GM10248 (cell line): ENCODE results near the gene LILRA5.

Source experiments
- CTCF ChIA-PET: fragments of 300-600 bp; sonication (Branson Sonifier 250); formaldehyde crosslinking; extraction: SDS; loops from one replicate; lab custom pipeline; 2021; ENCODE audit warnings: antibody characterized with exemption; lab: Yijun Ruan, JAX
- POLR2A ChIA-PET: fragments of 350-650 bp; sonication (Branson Sonifier 250); formaldehyde crosslinking; extraction: SDS; loops from one replicate; lab custom pipeline; 2020; ENCODE audit warnings: antibody characterized with exemption; lab: Yijun Ruan, JAX
- DNase-seq: peaks from one replicate; pipeline ENCODE4 v3.0.0; 2012; ENCODE audit errors: extremely low spot score
- TF ChIP-seq, protein P1 (sequence below): IDR thresholded peaks from 2 replicates; pipeline ENCODE4 v1.5.1; 2012; ENCODE audit warnings: mild to moderate bottlenecking, low read depth; ENCODE audit errors: extremely low read depth, missing control alignments, control extremely low read depth

The LILRA5 gene

DNA sequence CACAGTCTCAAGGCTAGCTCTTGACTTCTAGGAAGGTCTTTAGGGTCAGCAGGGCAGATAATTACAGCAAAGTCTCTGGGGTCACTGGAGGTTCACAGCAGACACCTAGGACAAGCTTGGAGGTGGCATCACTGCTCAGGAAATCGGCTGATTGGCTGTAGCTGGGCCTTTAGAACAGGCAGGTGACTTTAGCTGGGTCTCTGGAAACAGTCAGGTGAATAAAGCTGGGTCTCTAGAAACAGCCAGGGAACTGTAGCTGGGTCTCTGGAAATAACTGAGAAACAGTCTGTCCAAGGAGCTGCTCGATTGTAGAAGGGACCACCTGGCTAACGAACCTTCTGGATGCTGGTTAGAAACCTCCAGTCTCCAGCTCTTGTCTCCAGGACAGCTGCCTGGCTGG is 41.8 kb upstream of the LILRA5 start:
- ChIA-PET POLR2A (no interaction called here), CTCF (interaction anchor here (1.0 to 4.1 kb wide), 7 partner anchors 9 to 53 kb away, joined by 3 to 31 read pairs (median 3); partner anchors contain the start of gene LAIR1)
- no peak for DNase-seq
- TF ChIP-seq, protein P1, sequence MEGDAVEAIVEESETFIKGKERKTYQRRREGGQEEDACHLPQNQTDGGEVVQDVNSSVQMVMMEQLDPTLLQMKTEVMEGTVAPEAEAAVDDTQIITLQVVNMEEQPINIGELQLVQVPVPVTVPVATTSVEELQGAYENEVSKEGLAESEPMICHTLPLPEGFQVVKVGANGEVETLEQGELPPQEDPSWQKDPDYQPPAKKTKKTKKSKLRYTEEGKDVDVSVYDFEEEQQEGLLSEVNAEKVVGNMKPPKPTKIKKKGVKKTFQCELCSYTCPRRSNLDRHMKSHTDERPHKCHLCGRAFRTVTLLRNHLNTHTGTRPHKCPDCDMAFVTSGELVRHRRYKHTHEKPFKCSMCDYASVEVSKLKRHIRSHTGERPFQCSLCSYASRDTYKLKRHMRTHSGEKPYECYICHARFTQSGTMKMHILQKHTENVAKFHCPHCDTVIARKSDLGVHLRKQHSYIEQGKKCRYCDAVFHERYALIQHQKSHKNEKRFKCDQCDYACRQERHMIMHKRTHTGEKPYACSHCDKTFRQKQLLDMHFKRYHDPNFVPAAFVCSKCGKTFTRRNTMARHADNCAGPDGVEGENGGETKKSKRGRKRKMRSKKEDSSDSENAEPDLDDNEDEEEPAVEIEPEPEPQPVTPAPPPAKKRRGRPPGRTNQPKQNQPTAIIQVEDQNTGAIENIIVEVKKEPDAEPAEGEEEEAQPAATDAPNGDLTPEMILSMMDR: no peak

DNA sequence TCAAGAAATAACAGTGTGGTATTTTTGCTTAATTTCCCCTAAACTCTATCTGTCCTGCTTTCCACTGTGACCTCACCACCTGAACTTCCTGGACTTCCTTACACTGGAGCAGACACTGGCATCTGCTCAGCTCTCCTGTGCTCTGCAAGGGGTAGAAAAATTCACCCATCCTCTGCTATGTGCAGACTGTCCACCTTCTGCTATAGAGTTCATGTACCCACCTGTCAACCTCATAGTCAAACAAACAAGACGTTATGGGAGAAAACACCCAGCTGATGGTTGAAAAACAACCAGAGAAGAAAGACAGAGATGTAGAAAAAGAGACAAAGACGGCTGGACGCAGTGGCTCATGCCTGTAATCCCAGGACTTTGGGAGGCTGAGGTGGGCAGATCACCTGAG is 39.6 kb upstream of the LILRA5 start:
- POLR2A ChIA-PET: no interaction called here
- CTCF ChIA-PET: interaction anchor here (1.1 to 2.0 kb wide), 4 partner anchors 12 to 36 kb away, joined by 3 to 8 read pairs (median 4); no protein-coding TSS in a partner anchor
- TF ChIP-seq, protein P1: no peak

DNA sequence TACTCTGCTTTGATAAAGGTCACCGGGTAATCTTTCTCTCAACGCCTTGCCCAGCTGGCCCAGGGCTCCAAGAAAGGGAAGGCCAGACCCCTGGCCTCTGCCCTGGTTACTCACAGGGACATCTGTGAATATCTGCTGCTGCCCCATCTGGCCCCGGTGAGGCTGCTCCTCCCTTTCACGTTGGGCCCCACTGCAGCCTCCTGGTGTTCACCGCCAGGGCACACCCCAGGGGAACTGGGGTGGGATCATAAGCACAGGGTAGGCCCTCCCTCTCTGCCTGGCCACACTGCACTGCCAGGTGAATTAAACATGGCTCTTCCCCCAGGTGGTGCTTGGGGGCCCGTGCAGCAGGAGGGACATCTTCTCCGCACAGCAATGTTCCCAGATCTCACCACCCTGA is 39.1 kb upstream of the LILRA5 start:
- TF ChIP-seq, protein P1: no peak
- DNase-seq: no peak
- ChIA-PET CTCF (interaction anchor here (2.0 kb wide), 1 partner anchor 26 kb away, joined by 8 read pairs; no protein-coding TSS in a partner anchor), POLR2A (no interaction called here)

More for the DNA sequence above, 39.6 kb upstream of the LILRA5 start:
- DNase-seq: no peak

DNA sequence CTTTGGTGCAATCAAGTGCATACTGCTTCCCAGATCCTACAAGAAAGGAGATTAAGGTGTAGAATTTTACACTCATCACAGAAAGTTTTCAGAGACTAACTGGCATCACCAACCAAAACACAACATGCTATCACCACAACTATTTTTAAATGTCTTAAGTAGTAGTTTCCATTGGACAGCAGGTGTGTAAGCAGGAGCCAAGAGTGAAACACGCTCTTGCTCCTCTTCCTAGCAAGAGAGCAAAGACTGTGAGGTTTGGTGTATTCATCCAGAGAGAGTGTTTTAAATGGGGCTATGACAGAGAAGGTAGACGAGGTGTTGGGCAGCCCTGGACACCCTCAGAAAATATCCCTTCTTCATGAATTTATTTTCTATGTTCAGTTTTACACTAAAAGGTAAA is 38.5 kb upstream of the LILRA5 start:
- DNase-seq: peak; percentile 20
- POLR2A ChIA-PET: no interaction called here
- CTCF ChIA-PET: interaction anchor here (1.1 kb wide), 1 partner anchor 51 kb away, joined by 3 read pairs; no protein-coding TSS in a partner anchor
- TF ChIP-seq, protein P1: no peak

DNA sequence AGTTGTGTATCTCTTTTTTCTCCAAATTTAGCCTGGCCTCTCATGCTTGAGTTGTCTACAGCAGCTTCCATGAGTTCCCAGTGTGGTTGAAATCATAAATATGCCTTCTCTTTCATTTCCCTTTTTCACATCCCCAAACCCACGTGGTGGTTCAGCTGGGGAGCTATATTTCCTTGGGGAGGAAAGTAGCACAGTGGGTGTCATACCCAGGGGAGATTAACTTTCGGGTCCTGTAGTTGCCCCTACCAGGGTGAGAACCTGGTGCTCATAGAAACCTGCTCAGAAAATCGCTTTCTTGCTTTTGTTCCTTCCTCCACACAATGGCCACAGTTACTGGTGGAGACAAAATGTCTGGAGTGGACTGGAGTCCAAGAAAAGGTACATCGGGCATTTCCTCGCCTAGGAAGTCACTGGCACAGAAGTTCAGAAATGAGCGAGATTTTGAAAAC is 33.0 kb upstream of the LILRA5 start:
- TF ChIP-seq, protein P1: no peak
- ChIA-PET CTCF (interaction anchor here (1.6 to 1.9 kb wide), 2 partner anchors 9 to 45 kb away, joined by 8 to 11 read pairs; no protein-coding TSS in a partner anchor), POLR2A (no interaction called here)
- peak; percentile 35 for DNase-seq

DNA sequence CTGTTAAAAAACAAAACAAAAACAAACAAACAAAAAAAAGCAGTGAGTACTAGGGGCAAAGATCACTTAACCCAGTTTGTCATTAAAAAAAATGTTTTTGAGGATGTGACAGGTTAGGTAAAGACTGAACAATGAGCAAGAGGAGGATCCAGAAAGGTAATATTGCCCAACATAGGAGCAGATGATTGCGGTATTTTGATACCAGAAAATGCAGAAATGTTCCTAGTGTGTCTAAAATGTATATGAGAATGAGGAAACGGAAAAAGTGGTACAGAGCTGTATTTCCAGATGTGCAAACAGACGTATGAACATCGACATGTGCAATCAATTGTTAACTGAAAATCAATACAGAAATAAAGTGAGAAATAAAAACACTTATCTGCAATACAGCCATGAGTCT is 30.9 kb upstream of the LILRA5 start:
- POLR2A ChIA-PET: no interaction called here
- TF ChIP-seq, protein P1: no peak
- CTCF ChIA-PET: no interaction called here
- no peak for DNase-seq

DNA sequence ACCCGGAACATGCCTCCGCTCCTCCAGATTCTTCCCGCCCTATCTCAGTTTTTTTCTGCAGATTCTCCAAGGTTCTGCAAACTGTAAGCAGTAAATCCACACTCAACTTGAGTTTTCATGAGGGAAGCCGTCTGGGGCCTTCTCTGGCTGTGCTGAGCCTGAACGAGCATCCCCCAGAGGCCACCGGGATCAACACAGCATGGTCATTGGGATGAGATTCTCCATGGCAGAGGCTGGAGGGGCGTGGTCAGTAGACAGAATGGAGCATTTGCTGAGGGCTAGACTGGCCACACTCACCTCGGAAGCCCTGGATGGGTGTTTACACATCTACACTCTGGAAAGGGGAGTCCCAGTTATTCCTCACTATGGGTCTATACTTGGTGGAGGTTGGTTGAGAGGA is 28.3 kb upstream of the LILRA5 start:
- CTCF ChIA-PET: interaction anchor here (1.7 kb wide), 1 partner anchor 17 kb away, joined by 7 read pairs; no protein-coding TSS in a partner anchor
- POLR2A ChIA-PET: no interaction called here
- TF ChIP-seq, protein P1: no peak
- DNase-seq: no peak
